Right atrium auricular region (tissue), 2 donors: ENCODE measurements around the gene ALG6. TPM values are rescaled to one million over a fixed set of nuclear protein-coding genes. Genes with fewer than 3 reads are reported as not detected.
"Not testable (repeated sequence)": the region's sequence is repeated elsewhere in the genome, so short reads cannot be mapped to it uniquely, and the experiment has no call there.

ENCODE experiments used
- DNase-seq: peaks from one replicate; pipeline ENCODE4 v3.0.0-alpha.2; 2019; ENCODE audit warnings: low spot score
- H3K27ac ChIP-seq, 2 donors: fragments of 200-600 bp; sonication (generic); 1 replicate in 1 of 2; 2 replicates in 1 of 2; pipeline ENCODE4 v1.5.1; 2016 to 2019
- H3K27me3 ChIP-seq, 2 donors: fragments of 200-600 bp; sonication (generic); one replicate each; pipeline versions ENCODE4 v1.5.1 to v1.6.0; 2017 to 2019
- H3K36me3 ChIP-seq: fragments of 200-600 bp; sonication (generic); one replicate; pipeline ENCODE4 v1.5.1; 2016
- H3K4me1 ChIP-seq, 2 donors: fragments of 200-600 bp; sonication (generic); one replicate each; pipeline versions ENCODE4 v1.5.1 to v1.6.0; 2017 to 2019
- H3K4me3 ChIP-seq, 2 donors: fragments of 200-600 bp; sonication (generic); 1 replicate in 1 of 2; 2 replicates in 1 of 2; pipeline ENCODE4 v1.5.1; 2017 to 2019; ENCODE audit warnings: mild to moderate bottlenecking in 1 of 2, moderate library complexity in 1 of 2
- H3K9me3 ChIP-seq, 2 donors: fragments of 200-600 bp; sonication (generic); one replicate each; pipeline ENCODE4 v1.5.1; 2019
- CTCF ChIP-seq, 2 donors: fragments of 200-600 bp; sonication (generic); IDR thresholded peaks; one replicate each; pipeline ENCODE4 v1.5.1; 2019; ENCODE audit warnings: antibody characterized with exemption in 2 of 2
- total RNA-seq, 2 donors: library from RNA; depleted of rRNA; stranded (reverse); fragments of >200 nt; gene quantifications; one replicate each; pipeline ENCODE4 v1.1.0, GENCODE V29; 2016

The ALG6 gene
- total RNA-seq, 2 donors from 2014 or later, result 4.1 to 4.7 TPM

GRCh38 chr1:63342402-63342801, 25.0 kb upstream of the ALG6 start:
- Histone ChIP-seq H3K9me3 (no peaks in the 10 kb centered on the region), H3K4me1 (no peaks in the 10 kb centered on the region), H3K27ac (no peak overlapping the region), H3K4me3 (no peak overlapping the region), H3K36me3 (no peaks in the 10 kb centered on the region), H3K27me3 (no peaks in the 10 kb centered on the region)
- no peak for TF ChIP-seq CTCF (IDR thresholded peaks at IDR 0.05)
- no peak for DNase-seq

GRCh38 chr1:63343922-63344321, 23.5 kb upstream of the ALG6 start:
- no peaks in the 10 kb centered on the region for H3K4me1 ChIP-seq
- H3K27me3 ChIP-seq, result no peaks in the 10 kb centered on the region
- H3K9me3 ChIP-seq, result no peaks in the 10 kb centered on the region
- no peak overlapping the region for H3K27ac ChIP-seq
- H3K36me3 ChIP-seq, result no peaks in the 10 kb centered on the region
- no peak for DNase-seq
- no peak for TF ChIP-seq CTCF (IDR thresholded peaks at IDR 0.05)
- no peak overlapping the region for H3K4me3 ChIP-seq

- no peaks in the 10 kb centered on the region for H3K27me3 ChIP-seq
- no peaks in the 10 kb centered on the region for H3K4me1 ChIP-seq
- H3K27ac ChIP-seq, result no peak overlapping the region
- no peaks in the 10 kb centered on the region for H3K9me3 ChIP-seq
- no peak for TF ChIP-seq CTCF (IDR thresholded peaks at IDR 0.05)
- DNase-seq, result no peak
- no peak overlapping the region for H3K4me3 ChIP-seq
- H3K36me3 ChIP-seq, result no peaks in the 10 kb centered on the region
These were observed 17.1 kb upstream of the ALG6 start for GRCh38 chr1:63350320-63350719.

- Histone ChIP-seq H3K27me3 (no peaks in the 10 kb centered on the region), H3K27ac (no peak overlapping the region), H3K4me3 (no peak overlapping the region), H3K9me3 (no peaks in the 10 kb centered on the region), H3K36me3 (no peaks in the 10 kb centered on the region), H3K4me1 (no peaks in the 10 kb centered on the region)
- no peak for DNase-seq
- TF ChIP-seq CTCF (IDR thresholded peaks at IDR 0.05), result no peak
These were observed 14.7 kb upstream of the ALG6 start for GRCh38 chr1:63352736-63353135.

GRCh38 chr1:63356234-63356633, 11.2 kb upstream of the ALG6 start:
- H3K27me3 ChIP-seq, H3K36me3 ChIP-seq, H3K9me3 ChIP-seq, DNase-seq, H3K4me3 ChIP-seq, H3K4me1 ChIP-seq, H3K27ac ChIP-seq: not testable (repeated sequence)

GRCh38 chr1:63359561-63359960, 7.9 kb upstream of the ALG6 start:
- Histone ChIP-seq H3K9me3 (no peaks in the 10 kb centered on the region), H3K27ac (no peak overlapping the region), H3K4me3 (no peak overlapping the region), H3K36me3 (no peaks in the 10 kb centered on the region), H3K27me3 (no peaks in the 10 kb centered on the region), H3K4me1 (no peaks in the 10 kb centered on the region)
- TF ChIP-seq CTCF (IDR thresholded peaks at IDR 0.05), result no peak
- no peak for DNase-seq
